HG02938 (cell line): ENCODE results near the gene PARK7.
A peak's percentile ranks its signal among the peaks of the same experiment; 100 is the strongest.
"Not testable (repeated sequence)": the region's sequence is repeated elsewhere in the genome, so short reads cannot be mapped to it uniquely, and the experiment has no call there.

Experiments
- ATAC-seq: cut with Tn5 transposase; IDR thresholded peaks from one replicate; pipeline ENCODE4 v1.9.1; 2021; ENCODE audit warnings: mild to moderate bottlenecking, moderate library complexity; ENCODE audit not compliant: unreplicated experiment

PARK7 gene

DNA sequence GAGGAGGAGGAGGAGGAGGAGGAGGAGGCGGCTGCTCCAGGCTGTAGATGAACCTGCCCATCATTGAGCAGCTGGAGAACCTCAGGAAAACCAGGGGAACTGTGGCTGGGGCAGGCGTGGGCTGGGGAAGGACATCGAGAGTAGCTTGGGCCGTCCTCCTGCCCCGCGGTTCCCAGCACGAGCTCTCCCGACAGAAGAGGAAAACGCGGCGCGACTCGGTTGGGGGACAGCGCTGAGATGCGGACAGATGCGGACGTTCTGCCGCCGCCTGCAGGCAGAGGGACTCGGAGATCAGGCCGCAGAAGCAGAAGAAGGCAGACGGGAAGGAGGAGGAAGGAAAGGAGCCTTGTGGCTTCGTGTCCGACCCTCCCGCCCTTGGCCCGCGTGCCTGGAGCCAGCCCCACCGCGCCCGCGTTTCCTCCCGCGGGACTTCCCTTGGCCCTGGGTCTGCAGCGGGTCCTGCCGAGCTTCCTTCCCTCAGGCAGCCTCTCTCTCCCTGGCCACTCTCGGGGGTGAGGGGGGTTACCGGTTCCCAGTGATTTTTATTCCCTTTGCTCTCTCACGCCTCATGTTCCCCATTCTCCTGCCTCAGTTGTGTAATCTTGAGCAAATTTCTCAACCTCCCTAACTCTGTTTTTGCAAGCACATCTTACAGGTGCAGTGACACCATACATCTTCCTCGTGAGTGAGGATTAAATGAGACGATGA lies 19.1 kb upstream of the PARK7 start:
- ATAC-seq: no peak

DNA sequence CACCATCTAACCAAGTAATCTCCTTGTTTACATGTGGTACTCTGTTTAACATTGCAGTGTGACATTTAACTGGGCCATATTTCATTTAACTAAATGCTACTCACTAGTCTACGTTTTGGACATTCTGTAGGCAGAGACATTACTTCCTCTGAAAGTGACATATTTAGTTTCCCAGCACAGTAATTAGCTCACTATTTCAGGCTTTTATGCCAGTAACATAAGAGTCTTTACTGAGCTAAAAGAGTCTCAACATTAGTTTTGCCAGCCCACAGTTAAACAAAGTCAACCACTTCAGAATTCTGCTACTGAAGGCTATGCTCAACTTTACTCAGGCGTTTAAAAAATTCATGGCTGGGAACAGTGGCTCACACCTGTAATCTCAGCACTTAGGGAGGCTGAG lies 18.3 kb upstream of the PARK7 start:
- ATAC-seq: no peak

DNA sequence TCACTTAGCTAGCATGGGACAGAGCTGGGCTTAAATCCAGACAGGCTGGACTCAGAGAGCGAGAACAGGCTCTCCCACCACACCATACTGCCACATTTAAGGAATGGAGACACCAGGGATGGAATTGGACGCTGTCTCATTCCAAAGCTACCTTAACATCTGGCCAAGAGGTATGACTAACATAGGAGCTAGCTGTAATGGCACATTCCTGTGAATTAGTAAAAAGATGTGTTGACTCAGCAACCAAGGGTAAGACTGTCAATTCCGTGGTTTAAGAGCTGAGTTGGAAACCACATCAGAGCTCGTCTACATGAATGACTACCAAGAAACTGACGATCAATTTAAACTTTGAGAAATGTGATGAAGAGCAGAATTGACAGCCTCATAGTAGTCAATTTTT lies 12.6 kb upstream of the PARK7 start:
- ATAC-seq: no peak

DNA sequence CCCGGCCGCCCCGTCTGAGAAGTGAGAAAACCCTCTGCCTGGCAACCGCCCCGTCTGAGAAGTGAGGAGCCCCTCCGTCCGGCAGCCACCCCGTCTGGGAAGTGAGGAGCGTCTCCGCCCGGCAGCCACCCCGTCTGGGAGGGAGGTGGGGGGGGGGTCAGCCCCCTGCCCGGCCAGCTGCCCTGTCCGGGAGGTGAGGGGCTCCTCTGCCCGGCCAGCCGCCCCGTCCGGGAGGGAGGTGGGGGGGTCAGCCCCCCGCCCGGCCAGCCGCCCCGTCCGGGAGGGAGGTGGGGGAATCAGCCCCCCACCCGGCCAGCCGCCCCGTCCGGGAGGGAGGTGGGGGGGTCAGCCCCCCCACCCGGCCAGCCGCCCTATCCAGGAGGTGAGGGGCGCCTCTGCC lies 8.7 kb upstream of the PARK7 start:
- ATAC-seq: not testable (repeated sequence)

DNA sequence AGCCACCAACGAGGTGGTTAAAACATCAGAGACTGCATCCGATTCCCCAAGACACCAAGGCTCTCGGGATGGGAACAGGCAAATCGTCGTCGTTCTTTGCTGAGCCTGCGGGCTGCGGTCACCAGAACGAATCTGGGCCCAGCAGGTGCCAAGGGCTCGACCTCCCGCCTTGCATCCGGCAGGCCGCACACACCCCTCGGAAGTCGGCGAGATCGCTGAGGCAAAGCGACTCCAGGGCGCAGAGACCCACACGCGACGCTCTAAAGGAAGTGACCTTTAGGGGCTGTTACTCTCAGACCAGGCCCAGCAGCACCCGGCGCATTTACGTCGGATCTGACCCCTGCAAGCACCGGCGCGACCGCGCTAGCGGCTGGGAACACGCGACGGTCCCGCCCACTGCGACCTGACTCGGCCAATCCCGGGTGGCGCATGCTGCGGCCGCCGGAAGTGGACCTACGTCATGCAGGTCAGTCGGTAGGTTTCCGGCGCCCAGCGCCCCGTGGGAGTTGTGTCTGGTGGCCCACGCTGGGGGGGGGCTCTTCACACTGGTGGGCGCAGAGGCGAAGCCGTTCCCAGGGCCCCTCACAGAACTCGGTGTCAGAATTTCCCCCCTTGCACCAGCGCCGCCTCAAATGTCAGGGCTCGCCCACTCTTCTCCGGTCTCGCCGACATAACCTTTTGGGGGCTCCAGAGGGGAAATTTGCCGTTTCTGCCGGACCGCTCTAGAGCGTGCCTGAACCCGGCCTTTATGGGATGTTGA lies 7.5 kb upstream of the PARK7 start:
- ATAC-seq: peak; percentile 90

DNA sequence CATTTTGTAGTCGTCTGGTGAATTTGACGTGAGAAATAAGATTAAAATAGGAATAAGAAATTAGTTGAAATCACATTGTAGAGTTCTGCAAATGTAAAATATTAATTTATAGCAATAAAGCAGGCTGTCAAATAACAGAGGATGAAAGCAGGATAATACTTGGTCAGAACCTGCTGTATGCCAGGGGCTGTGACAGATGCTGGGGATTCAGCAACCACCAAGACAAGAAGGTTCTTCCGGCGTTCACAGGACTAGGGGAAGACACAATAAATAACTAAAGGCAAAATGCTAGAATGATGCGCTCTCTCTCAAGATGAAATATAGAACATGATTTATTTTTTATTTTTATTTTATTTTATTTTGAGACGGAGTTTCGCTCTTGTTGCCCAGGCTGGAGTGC lies 6.8 kb upstream of the PARK7 start:
- ATAC-seq: no peak

DNA sequence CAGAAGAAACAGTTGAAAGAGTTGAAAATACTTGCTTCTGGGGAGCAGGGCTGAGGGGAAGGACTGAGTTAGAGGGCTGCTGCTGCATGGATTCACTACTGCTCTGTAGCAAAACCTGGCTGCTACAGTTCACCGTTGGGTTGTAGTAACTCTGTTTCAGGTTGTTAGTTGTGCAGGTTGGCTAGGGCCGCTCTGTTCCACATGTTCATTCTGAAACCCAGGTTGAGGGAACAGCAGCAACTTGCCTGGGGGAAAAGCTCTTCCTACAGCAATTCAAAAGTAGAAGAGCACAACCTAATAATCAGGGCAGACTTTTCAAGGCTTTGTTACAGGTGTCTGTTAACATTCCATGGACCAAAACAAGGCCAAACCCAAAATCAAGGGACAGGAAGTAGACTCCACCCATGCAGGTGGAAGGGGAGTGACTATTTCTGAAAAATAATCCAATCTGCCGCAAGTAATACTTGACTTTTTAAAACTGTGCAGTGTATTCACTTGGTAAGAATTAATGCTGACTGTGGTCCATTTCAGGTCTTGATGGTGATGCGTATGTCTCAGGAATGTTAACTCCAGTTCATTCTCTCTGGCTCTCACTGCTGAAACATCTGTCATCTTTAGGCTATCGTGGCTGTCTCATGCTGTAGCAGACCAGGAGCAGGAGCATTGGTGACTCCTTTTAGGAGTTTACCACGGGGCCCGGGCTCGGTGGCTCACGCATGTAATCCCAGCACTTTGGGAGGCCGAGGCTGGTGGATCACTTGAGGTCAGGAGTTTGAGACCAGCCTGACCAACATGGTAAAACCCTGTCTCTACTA lies 5.1 kb upstream of the PARK7 start:
- no peak for ATAC-seq

DNA sequence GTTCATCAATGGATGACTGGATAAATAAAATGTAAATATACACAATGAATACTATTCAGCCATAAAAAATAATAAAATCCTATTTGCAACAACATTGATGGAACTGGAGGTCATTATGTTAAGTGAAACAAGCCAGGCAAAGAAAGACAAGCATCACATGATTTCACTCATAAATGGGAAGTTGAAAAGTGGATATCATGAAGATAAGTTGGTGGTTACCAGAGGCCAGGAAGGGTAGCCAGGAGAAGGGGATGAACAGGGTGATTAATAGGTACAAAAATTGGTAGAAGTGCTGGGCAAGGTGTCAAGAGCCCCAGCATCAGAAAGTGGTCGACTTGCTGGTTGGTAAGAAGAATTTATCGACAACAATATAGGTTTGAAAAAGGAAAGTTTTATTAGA lies 1.3 kb upstream of the PARK7 start:
- ATAC-seq: no peak

DNA sequence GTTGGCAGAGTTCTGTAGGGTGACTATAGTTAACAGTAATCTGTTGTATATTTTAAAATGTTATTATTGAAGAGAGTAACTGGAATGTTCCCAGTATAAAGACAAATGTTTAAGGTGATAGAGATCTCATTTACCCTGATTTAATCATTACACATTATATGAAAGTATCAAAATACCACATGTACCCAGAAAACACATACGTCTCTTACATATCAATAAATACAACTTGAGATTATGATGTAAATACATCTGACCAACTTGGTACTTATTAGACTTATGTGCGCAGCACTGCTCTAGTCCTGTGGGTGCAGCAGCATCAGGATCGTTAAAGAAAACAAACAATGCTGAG lies 670 bp upstream of the PARK7 start:
- no peak for ATAC-seq

DNA sequence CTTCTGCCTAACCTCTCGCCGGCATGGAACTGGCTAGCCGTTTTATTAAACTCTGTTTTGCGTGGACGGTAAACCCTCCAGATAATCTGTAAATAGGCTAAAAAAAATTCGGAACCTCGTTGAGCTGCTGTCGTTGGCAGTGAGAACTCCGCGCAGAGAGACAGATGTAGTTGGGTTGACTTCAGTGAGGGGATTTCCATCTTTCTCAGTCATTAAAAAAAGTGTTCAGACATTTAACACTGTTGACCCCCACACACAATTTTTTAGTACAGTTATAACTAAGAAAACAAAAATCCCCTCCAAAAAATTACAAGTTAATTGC lies 464 bp downstream of the PARK7 start:
- peak; percentile 8 for ATAC-seq

DNA sequence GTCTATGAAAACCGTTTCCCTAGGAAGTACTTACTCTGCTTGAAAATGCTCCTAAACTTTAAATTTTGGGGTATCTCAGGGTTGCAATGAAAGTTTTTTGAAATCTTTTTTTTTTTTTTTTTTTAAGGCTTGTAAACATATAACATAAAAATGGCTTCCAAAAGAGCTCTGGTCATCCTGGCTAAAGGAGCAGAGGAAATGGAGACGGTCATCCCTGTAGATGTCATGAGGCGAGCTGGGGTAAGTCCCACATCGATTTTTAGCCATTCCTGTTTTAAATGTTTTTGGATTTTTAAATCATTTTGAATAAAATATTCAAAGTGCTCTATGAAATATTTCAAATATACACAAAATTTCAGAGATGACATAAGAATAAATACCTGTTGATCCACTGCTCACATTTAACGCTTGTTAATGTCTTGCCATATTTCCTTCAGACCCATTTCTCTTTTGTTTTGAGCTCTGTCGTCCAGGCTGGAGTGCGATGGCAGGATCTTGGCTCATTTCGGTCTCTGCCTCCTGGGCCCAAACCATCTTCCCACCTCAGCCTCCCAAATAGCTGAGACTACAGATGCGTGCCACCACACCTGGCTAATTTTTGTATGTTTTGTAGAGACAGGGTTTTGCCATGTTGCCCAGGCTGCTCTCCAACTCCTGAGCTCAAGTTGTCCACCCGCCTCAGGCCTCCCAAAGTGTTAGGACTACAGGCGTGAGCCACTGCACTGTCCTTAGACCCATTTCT lies 1.3 kb downstream of the PARK7 start:
- no peak for ATAC-seq

DNA sequence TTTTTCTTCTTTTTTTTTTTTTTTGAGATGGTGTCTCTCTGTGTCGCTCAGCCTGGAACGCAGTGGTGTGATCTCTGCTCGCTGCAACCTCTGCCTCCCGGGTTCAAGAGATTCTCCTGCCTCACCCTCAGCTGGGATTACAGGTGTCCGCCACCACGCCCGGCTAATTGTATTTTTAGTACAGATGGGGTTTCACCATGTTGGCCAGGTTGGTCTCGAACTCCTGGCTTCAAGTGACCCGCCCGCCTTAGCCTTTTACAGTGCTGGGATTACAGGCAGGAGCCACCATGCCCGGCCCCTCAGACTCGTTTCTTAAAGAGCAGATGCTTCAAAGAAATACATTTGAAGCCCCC lies 1.8 kb downstream of the PARK7 start:
- ATAC-seq: not testable (repeated sequence)

DNA sequence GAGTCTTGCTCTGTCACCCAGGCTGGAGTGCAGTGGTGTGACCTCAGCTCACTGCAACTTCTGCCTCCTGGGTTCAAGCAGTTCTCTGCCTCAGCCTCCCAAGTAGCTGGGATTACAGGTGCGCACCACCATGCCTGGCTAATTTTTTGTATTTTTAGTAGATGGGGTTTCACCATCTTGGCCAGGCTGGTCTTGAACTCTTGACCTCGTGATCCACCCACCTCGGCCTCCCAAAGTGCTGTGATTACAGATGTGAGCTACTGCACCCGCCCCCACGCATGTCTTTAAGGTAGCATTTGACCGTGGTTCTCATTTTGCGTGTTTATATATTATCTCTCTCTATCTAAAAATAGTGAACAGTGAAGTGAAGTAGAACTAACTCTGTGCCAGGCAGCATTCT lies 2.3 kb downstream of the PARK7 start:
- ATAC-seq: not testable (repeated sequence)

DNA sequence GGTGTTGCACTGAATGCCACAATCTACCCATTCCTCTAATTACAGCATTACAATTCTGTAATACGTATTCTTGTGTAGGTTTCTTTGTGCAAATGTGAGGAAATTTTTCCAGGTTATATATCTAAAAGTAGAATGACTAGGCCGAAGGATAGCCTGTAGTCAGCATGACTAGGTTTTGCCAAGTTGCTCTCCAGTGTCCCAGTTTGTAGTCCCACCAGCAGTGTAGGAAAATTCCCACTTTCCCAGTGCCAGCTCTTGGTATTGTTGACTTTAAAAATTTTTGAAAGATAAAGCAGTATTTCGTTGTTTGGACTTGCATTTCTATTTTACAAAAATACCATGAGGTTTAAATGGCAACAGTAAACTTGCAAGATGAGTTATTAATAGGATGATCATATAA lies 3.0 kb downstream of the PARK7 start:
- no peak for ATAC-seq

DNA sequence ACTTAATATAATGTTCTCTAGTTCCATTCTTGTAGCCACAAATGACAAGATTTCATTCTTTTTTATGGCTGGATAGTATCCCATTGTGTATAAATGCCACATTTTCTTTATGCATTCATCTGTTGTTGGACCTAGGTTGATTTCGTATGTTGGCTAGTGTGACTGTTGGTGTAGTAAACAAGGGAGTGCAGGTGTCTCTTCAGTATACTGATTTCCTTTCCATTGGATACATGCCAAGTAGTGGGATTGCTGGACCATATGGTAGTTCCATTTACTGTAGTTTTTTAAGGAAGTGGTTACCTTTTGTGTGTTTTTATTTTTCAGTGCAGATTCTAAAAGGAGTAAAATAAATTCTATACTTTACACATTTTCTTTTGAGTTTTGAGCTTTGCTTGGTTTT lies 5.7 kb downstream of the PARK7 start:
- ATAC-seq: no peak

DNA sequence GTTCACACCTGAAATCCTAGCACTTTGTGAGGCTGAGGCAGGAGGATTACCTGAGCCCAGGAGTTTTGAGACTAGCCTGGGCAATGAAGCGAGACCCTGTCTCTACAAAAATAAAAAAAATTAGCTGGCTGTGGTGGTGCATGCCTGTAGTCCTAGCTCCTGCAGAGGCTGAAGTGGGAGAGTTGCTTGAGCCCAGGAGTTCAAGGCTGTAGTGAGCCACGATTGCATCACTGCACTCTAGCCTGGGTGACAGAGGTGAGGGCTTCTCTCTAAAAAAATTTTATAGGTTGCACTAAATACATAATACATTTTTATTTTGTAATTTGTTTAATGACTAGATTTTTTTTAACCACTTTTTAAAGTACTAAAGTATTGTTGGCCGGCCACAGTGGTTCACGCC lies 6.1 kb downstream of the PARK7 start:
- no peak for ATAC-seq

DNA sequence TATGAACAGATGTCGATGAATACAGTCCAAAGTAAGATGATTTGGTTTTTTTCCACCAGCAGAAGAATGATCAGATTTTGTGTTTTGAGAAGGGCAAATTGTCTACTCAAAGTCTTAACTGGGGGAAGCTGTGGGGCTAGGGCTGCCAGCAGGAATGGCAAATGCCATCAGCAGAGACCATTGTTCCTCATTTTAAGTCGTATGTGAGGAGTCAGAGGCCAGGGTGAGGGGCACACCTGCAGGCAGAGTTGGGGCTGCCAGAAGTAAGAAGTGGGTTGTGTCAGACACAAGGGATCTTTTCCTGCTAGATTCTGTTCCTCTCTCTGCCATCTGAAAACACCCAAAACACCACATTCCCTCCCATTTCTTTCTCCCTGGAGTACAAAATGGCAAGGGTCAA lies 8.7 kb downstream of the PARK7 start:
- no peak for ATAC-seq

DNA sequence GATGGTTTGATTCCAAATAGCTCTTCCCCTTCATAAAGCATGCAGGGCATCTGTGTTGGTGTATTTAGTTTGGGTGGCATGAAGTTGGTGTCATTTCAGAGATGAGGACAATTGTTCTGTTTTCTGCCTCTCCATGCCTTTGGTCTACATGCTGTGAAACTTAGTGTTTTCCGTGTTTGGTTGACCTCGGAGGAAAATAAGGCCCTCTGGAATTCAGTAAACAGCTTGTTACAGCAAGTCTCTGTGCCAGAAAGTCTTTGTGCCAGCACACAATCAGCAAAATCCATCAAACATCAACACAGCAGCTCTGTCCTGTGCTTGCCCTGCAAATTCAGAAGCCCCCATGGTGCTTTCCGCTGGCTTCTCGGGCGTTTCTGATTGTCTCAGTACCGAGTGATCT lies 9.5 kb downstream of the PARK7 start:
- ATAC-seq: no peak

DNA sequence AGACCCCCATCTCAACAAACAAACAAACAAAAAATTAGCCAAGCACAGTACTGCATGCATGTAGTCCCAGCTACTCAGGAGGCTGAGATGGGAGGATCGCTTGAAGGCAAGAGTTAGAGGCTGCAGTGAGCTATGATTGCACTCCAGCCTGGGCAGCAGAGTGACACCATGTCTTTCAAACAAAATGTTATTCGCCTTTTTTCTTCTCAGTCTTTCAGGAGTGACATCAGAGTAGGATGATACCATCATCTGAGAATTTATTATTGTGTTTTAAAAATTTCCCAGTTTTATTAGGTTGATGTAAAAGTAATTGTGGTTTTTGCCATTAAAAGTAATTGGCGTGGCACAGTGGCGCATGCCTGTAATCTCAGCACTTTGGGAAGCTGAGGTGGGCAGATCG lies 10.8 kb downstream of the PARK7 start:
- ATAC-seq: no peak

DNA sequence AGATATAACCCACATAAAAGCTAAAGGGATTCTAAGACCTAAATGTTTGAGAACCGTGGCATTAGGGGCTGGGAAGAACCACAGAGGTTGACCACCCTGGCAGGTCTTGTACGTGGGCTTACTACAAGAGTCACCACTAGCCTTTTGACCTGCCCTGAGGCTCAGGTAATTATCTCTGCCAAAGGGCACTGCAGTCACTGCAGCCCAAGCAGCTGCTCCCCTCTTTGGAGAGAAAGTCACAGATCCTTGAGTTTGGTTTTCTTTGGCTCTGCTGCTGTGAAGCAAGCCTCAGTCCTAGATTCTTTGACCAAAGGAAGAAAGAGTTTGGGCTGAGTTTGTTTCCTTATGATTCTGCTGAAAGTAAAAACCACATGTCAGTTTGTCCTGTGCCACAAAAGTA lies 11.6 kb downstream of the PARK7 start:
- ATAC-seq: no peak

DNA sequence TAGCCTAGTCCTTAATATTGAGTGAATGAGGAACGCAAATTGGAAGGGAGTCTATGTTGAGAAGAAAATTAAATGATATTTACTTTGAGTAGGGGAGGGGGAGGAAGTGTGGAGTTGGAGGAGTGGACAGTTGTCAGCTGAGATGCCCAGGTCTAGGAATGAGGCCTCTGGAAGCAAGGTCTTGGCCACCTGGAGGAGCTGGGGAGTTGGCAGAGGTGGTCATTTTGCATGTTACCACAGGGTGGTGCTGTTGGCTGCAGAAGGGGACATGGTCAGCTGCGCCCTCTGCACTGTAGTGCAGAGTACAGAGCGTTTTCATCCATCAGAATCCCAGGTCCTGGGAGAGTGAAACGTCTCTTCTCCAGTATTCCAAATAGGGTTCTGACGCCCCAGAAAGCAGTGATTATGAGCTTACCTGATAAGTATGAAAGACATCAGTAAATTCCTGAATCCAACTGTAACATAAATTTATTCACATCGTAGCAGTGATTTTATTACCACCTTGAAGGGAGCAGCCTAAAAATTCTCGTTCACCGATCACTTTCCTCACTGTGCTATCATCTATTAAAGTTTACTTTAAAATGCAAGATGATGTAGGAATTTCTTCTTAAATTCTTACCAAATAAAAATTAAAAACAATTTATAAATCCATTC lies 13.8 kb downstream of the PARK7 start:
- ATAC-seq: no peak
